Epithelial cell of esophagus (primary cell): ENCODE results near the gene ADAMTS2.

Experiments used
- DNase-seq: peaks from one replicate; pipeline ENCODE4 v3.0.0; 2010; ENCODE audit warnings: low read depth
- H3K4me3 ChIP-seq: 2 replicates; pipeline ENCODE4 v1.5.1; 2011; ENCODE audit warnings: mild to moderate bottlenecking, low read length, control low read depth
- TF ChIP-seq, protein P1 (sequence below): IDR thresholded peaks from 2 replicates; pipeline ENCODE4 v1.5.1; 2011; ENCODE audit warnings: low read depth, mild to moderate bottlenecking, low read length, control low read depth, inconsistent platforms; ENCODE audit not compliant: insufficient read depth; ENCODE audit errors: missing control alignments

The ADAMTS2 gene

GRCh38 chr5:179154991-179155955 is 190.0 kb downstream of the ADAMTS2 start:
- TF ChIP-seq, protein P1, sequence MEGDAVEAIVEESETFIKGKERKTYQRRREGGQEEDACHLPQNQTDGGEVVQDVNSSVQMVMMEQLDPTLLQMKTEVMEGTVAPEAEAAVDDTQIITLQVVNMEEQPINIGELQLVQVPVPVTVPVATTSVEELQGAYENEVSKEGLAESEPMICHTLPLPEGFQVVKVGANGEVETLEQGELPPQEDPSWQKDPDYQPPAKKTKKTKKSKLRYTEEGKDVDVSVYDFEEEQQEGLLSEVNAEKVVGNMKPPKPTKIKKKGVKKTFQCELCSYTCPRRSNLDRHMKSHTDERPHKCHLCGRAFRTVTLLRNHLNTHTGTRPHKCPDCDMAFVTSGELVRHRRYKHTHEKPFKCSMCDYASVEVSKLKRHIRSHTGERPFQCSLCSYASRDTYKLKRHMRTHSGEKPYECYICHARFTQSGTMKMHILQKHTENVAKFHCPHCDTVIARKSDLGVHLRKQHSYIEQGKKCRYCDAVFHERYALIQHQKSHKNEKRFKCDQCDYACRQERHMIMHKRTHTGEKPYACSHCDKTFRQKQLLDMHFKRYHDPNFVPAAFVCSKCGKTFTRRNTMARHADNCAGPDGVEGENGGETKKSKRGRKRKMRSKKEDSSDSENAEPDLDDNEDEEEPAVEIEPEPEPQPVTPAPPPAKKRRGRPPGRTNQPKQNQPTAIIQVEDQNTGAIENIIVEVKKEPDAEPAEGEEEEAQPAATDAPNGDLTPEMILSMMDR, result no peak
- H3K4me3 ChIP-seq, result no peak overlapping the region
- DNase-seq, result no peak

DNA sequence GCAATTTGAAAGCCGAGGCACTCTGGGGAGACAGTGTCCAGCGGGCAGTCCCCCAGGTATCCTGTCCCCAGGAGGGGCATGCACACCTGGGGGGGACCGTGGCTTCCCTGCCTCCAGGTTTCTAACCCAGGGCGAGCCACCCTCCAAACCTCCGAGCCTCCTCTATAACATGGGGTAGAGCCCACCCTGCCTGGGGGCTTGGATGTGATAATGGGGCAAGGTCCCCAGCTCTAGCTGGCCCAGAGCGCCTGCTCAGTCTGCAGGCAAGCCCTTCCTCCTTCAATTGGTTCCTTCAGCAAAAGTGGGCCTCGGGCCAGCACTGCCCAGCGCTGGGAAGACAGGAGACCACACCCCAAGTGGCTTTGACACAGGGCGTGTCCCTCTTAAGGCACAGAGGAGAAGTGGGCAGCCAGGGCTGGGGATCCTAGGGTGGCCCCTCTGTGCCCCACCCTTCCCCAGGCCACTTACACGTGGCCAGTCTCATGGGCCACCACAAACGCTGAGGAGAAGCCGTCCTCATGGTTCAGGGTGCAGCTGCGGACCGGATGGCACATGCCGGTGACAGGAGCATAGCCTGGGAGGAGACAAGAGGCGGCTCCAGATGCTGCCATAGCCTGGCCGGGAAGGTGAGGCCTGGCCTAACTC is 190.8 kb downstream of the ADAMTS2 start:
- no peak for DNase-seq
- TF ChIP-seq, protein P1, result no peak
- H3K4me3 ChIP-seq, result no peak overlapping the region

GRCh38 chr5:179153921-179154345 is 191.3 kb downstream of the ADAMTS2 start:
- no peak overlapping the region for H3K4me3 ChIP-seq
- TF ChIP-seq, protein P1, result no peak
- DNase-seq, result no peak

DNA sequence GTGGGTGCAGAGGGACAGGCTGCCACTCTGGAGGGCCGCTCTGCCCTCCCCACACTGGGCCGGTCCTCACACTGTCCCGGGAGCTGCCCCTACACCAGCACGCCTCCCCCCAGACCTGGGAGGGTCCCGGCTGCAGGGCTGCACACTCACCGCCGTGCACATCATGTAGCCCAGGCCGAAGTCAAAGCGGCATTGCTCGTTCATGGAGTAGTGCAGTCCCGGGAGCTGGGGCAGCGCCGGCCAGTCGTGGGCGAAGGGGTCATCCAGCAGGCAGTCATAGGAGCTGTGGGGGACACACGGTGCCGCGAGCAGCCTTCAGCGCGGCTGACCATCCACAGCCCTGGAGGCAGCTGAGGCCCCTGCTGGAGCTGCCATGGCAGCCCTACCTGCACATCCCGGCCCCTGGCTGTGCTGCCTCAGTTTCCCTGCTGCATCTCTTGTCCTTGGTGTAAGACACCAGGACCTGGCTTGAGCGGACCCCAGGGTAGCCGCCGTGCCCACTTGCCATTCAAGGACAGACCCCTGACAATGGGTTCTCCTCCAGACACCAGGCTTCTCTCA is 191.8 kb downstream of the ADAMTS2 start:
- H3K4me3 ChIP-seq, result no peak overlapping the region
- TF ChIP-seq, protein P1, result no peak
- DNase-seq, result no peak

GRCh38 chr5:179152941-179153340 is 192.3 kb downstream of the ADAMTS2 start:
- no peak for DNase-seq
- H3K4me3 ChIP-seq, result no peak overlapping the region
- TF ChIP-seq, protein P1, result no peak

DNA sequence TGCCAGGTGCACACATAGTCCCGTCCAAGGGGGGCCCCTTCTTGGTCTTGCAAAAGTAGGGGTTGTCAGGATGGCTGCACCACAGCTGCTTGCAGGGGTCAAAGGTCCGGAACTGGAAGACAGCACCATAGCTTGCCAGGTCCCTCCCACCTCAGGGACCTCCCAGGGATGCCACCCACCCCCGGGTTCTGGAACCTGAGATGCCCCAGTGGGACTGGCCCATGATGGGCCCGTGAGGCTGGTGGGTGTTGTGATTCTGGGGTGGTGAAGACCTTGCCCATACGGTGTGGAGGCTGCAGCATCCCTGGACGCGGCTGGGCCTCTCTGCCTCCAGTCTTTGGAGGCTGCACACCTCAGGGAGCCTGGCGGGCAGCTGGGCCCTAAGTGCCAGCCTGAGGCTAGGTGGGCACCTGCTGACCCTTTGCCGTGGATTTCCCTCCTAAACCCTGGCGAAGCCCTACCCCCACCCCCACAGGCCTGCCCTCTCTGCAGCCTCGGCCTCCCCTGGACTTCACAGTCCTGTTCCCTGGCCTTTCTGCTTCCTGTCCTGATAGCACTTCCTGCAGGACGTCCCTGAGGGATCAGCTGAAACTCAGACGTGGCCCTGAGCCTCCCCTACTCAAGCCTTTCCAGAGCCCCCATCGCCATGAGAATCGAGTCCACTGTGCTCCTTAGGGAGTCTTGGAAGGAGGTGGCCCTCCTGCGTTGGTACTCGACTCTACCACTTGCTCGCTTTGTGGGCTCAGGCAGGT is 192.9 kb downstream of the ADAMTS2 start:
- no peak for DNase-seq
- TF ChIP-seq, protein P1, result no peak

More for the DNA sequence above, 192.9 kb downstream of the ADAMTS2 start:
- no peak overlapping the region for H3K4me3 ChIP-seq
